ENCODE results near the gene ZBTB7C. TPM values are rescaled to one million over a fixed set of nuclear protein-coding genes. Genes with fewer than 3 reads are reported as not detected.

Gene ZBTB7C
- total and polyA plus RNA-seq, 2 of the 8 experiments (the other 6 are each of a cell fraction or from before 2014, with no cell fraction given): 0.15 to 0.45 TPM

DNA sequence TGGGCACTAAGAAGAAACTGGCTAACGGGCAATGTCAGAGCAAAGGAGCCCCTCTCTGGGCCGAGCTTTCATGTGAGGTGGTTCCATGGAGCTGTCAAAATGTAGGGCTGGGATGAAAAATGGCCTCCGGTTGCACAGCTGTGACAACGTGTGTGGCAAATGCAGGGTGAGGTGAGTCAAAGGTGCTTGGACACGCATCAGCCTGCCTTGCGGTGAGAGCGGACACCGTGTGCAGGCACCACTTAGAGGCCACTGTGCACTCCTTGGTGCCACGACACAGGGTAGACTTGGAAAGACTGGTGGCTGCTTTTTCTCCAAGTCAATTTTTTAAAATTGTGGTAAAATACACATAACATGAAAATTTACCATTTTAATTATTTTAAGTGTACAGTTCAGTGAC, 195.4 kb downstream of the ZBTB7C start (continued):
- TF ChIP-seq, protein P1, sequence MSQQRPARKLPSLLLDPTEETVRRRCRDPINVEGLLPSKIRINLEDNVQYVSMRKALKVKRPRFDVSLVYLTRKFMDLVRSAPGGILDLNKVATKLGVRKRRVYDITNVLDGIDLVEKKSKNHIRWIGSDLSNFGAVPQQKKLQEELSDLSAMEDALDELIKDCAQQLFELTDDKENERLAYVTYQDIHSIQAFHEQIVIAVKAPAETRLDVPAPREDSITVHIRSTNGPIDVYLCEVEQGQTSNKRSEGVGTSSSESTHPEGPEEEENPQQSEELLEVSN (IDR thresholded peaks at IDR 0.05): no peak
- no peak for TF ChIP-seq HDAC6 (IDR thresholded peaks at IDR 0.05; ENCODE audit: low read depth, low read length)
- TF ChIP-seq CBX8 (IDR thresholded peaks at IDR 0.05; ENCODE audit: borderline replicate concordance, low read depth, low read length): no peak
